K562 (cell line): ENCODE results near the gene LRRC75A. TPM values are rescaled to one million over a fixed set of nuclear protein-coding genes. Genes with fewer than 3 reads are reported as not detected.

ENCODE experiments used
- ATAC-seq: fragments of 200-7000 bp; cut with Tn5 transposase; 3 replicates; pipeline ENCODE4 v1.9.1; 2020; ENCODE audit warnings: moderate library complexity
- BruUV-seq: library from RNA; stranded (reverse); fragments of 400-500 nt; replicated peaks from 2 replicates; lab custom pipeline; 2021; lab: Mats Ljungman, UMichigan
- CTCF ChIA-PET: fragments of 300-600 bp; formaldehyde crosslinking; extraction: SDS; loops from one replicate; lab custom pipeline; 2021; ENCODE audit warnings: low intra/inter-chr PET ratio; lab: Yijun Ruan, JAX
- POLR2A ChIA-PET: fragments of 300-600, 350-650 bp; sonication (Branson Sonifier 250); formaldehyde crosslinking; extraction: SDS; loops from one replicate; lab custom pipeline; 2021; ENCODE audit warnings: antibody characterized with exemption, inconsistent platforms; lab: Yijun Ruan, JAX
- DNase-seq, 4 experiments: peaks; one replicate each; pipeline versions ENCODE4 v3.0.0 to v3.0.0-alpha.2; 2011 to 2018; ENCODE audit warnings: low spot score in 3 of 4, mixed read lengths in 3 of 4; ENCODE audit errors: extremely low read depth in 1 of 4
- FAIRE-seq: peaks from 2 replicates; lab custom pipeline; 2011; peaks lifted over from hg19 to GRCh38; lab: Jason Lieb, UNC
- H2AFZ ChIP-seq: 2 replicates; pipeline ENCODE4 v1.6.0; 2011; ENCODE audit warnings: low read depth, low read length, control low read depth, inconsistent platforms
- H3K27ac ChIP-seq: fragments of 200-600 bp; 3 replicates; pipeline ENCODE4 v1.8.0; 2011; ENCODE audit warnings: low read depth, mild to moderate bottlenecking, control low read depth, inconsistent platforms, low read length, moderate library complexity, mixed read lengths; ENCODE audit errors: extremely low read depth
- H3K27me3 ChIP-seq, 2 experiments: fragments of 300-600 bp in 1 of 2; 2 replicates in 1 of 2; 3 replicates in 1 of 2; pipeline versions ENCODE4 v1.6.0 to v1.8.0; 2011; ENCODE audit warnings: inconsistent platforms in 2 of 2, low read length in 2 of 2, mild to moderate bottlenecking in 1 of 2, mixed read lengths in 1 of 2, moderate library complexity in 1 of 2; ENCODE audit not compliant: control insufficient read depth in 2 of 2, insufficient read depth in 2 of 2
- H3K36me3 ChIP-seq: fragments of 300-600 bp; 3 replicates; pipeline ENCODE4 v1.8.0; 2011; ENCODE audit warnings: mild to moderate bottlenecking, low read length, inconsistent platforms; ENCODE audit not compliant: control insufficient read depth, insufficient read depth
- H3K4me1 ChIP-seq, 2 experiments: fragments of 200-600 bp in 1 of 2; replicated peaks in 1 of 2; 2 replicates in 1 of 2; 3 replicates in 1 of 2; pipeline versions ENCODE4 v1.5.1 to v1.8.0; 2011; ENCODE audit warnings: inconsistent platforms in 2 of 2, low read length in 2 of 2, mild to moderate bottlenecking in 1 of 2, mixed read lengths in 1 of 2, moderate library complexity in 1 of 2; ENCODE audit not compliant: control insufficient read depth in 2 of 2, insufficient read depth in 2 of 2
- H3K4me2 ChIP-seq: 2 replicates; pipeline ENCODE4 v1.6.1; 2011; ENCODE audit warnings: low read length, control low read depth, inconsistent platforms, mixed read lengths; ENCODE audit not compliant: insufficient read depth
- H3K4me3 ChIP-seq: fragments of 200-600 bp; sonication (generic), shearing (Covaris generic); 2 replicates; pipeline ENCODE4 v1.5.1; 2016; ENCODE audit warnings: control low read depth, inconsistent platforms
- H3K79me2 ChIP-seq: fragments of 200-600 bp; 3 replicates; pipeline ENCODE4 v1.8.0; 2011; ENCODE audit warnings: low read length, inconsistent platforms; ENCODE audit not compliant: control insufficient read depth, insufficient read depth
- H3K9ac ChIP-seq, 2 experiments: 2 replicates each; pipeline versions ENCODE4 v1.6.0 to v1.6.1; 2011; ENCODE audit warnings: low read depth in 2 of 2, low read length in 2 of 2, control low read depth in 1 of 2, inconsistent platforms in 1 of 2, mild to moderate bottlenecking in 1 of 2, mixed read lengths in 1 of 2; ENCODE audit not compliant: insufficient read depth in 1 of 2
- H3K9me1 ChIP-seq: one replicate; pipeline ENCODE4 v1.6.0; 2011; ENCODE audit warnings: inconsistent platforms, mild to moderate bottlenecking, low read length, moderate library complexity; ENCODE audit not compliant: control insufficient read depth, insufficient read depth
- H3K9me3 ChIP-seq: replicated peaks from 2 replicates; pipeline ENCODE4 v1.5.1; 2011; ENCODE audit warnings: low read depth, low read length, inconsistent platforms; ENCODE audit not compliant: control insufficient read depth, insufficient read depth
- H4K20me1 ChIP-seq: replicated peaks from 2 replicates; pipeline ENCODE4 v1.6.1; 2011; ENCODE audit warnings: low read length, inconsistent platforms, mixed read lengths; ENCODE audit not compliant: control insufficient read depth, insufficient read depth
- ARHGAP35 ChIP-seq: fragments of 450-650 bp; IDR thresholded peaks from 2 replicates; pipeline ENCODE4 v1.6.1; 2018; ENCODE audit not compliant: partially characterized antibody
- BRD4 ChIP-seq: fragments of 200-600 bp; sonication (generic); IDR thresholded peaks from 2 replicates; pipeline ENCODE4 v1.6.1; 2017; ENCODE audit warnings: inconsistent platforms
- CCAR2 ChIP-seq: fragments of 200-400 bp; formaldehyde crosslinking; IDR thresholded peaks from 2 replicates; pipeline ENCODE4 v1.6.1; 2017; ENCODE audit warnings: mild to moderate bottlenecking, low read depth, low read length
- CEBPB ChIP-seq: fragments of 450-650 bp; IDR thresholded peaks from 2 replicates; pipeline ENCODE4 v1.6.1; 2016; ENCODE audit warnings: missing genetic modification characterization, missing compliant biosample characterization
- FOXM1 ChIP-seq, 2 experiments: fragments of 450-650 bp in 1 of 2; sonication (generic) in 1 of 2; formaldehyde crosslinking in 1 of 2; IDR thresholded peaks; 2 replicates each; pipeline versions ENCODE4 v1.6.1 to v1.9.0; 2017 to 2022; ENCODE audit warnings: low read depth in 2 of 2, mild to moderate bottlenecking in 2 of 2, missing genetic modification reagents in 1 of 2, moderate library complexity in 1 of 2
- HEY1 ChIP-seq: fragments of 250-450 bp; sonication (Bioruptor Pico); IDR thresholded peaks from 2 replicates; pipeline ENCODE4 v1.5.0; 2020; ENCODE audit warnings: mild to moderate bottlenecking, moderate library complexity, borderline replicate concordance
- PHF8 ChIP-seq: fragments of 200-600 bp; sonication (generic); IDR thresholded peaks from 2 replicates; pipeline ENCODE4 v1.6.1; 2012; ENCODE audit warnings: mixed run types, mild to moderate bottlenecking, inconsistent platforms, low read length, moderate library complexity, borderline replicate concordance
- PHTF2 ChIP-seq: fragments of 250-450 bp; sonication (Bioruptor Pico); IDR thresholded peaks from 2 replicates; pipeline ENCODE4 v1.5.0; 2021; ENCODE audit warnings: mild to moderate bottlenecking
- POLR2B ChIP-seq: fragments of 450-650 bp; IDR thresholded peaks from 2 replicates; pipeline ENCODE4 v1.6.1; 2018; ENCODE audit warnings: low read depth; ENCODE audit not compliant: partially characterized antibody
- SNIP1 ChIP-seq: fragments of 450-650 bp; IDR thresholded peaks from 2 replicates; pipeline ENCODE4 v1.7.1; 2017; ENCODE audit warnings: low read depth, mild to moderate bottlenecking
- TAF7 ChIP-seq: fragments of 450-650 bp; IDR thresholded peaks from 2 replicates; pipeline ENCODE4 v1.6.1; 2016; ENCODE audit warnings: missing genetic modification characterization, missing compliant biosample characterization
- THRA ChIP-seq: fragments of 450-650 bp; IDR thresholded peaks from 2 replicates; pipeline ENCODE4 v1.6.1; 2017; ENCODE audit warnings: mild to moderate bottlenecking, moderate library complexity
- TSC22D4 ChIP-seq: fragments of 450-650 bp; IDR thresholded peaks from 2 replicates; pipeline ENCODE4 v1.6.1; 2016; ENCODE audit warnings: missing genetic modification characterization, missing biosample characterization, control low read depth
- ZNF134 ChIP-seq: fragments of 250-450 bp; sonication (Bioruptor Pico); conservative IDR thresholded peaks from 2 replicates; pipeline ENCODE4 v1.4.0; 2020
- WGBS: fragments of 100-300 bp; shearing (Covaris generic); methylation state at CpG from one replicate; pipeline ENCODE4 v1.1.6; 2016; ENCODE audit warnings: low coverage, mixed read lengths; ENCODE audit not compliant: insufficient coverage; ENCODE audit errors: missing lambda C conversion rate; 5-methylcytosine and 5-hydroxymethylcytosine counted together
- in situ Hi-C: fragments of 300-500 bp; cut with MboI; formaldehyde crosslinking; loops from 4 replicates; pipeline ENCODE4 v1.15.0; 2018; ENCODE audit warnings: inconsistent platforms, mixed read lengths
- intact Hi-C: fragments of 100-400 bp; cut with micrococcal nuclease; formaldehyde crosslinking; loops from 2 replicates; pipeline ENCODE4 v1.14.2; 2022
- polyA plus RNA-seq, 8 experiments: library from polyadenylated mRNA; depleted of rRNA in 4 of 8; stranded (reverse) in 5 of 8; unstranded in 3 of 8; fragments of >200 nt; fragmentation: Nextera tagmentation in 2 of 8; fragmentation: Illumina TruSeq in 1 of 8; extraction: Ambion mirVana in 2 of 8; extraction: Trizol in 1 of 8; gene quantifications; 2 replicates each; pipeline versions ENCODE4 v1.2.1 to v1.2.3, GENCODE V29; 2011 to 2014; ENCODE audit warnings: inconsistent platforms in 1 of 8, missing spikeins in 1 of 8
- total RNA-seq, 7 experiments: library from RNA; depleted of rRNA in 6 of 7; stranded (reverse); fragments of >200 nt in 6 of 7; fragmentation: Illumina TruSeq in 2 of 7; extraction: Trizol in 2 of 7; gene quantifications; 2 replicates each; pipeline versions ENCODE4 v1.2.1 to v1.2.3, GENCODE V29; 2011 to 2021; ENCODE audit warnings: low replicate concordance in 1 of 7
- TF ChIP-seq, protein P1 (sequence below): fragments of 250-450 bp; sonication (Bioruptor Pico); IDR thresholded peaks from 2 replicates; pipeline ENCODE4 v1.8.0; 2022; ENCODE audit warnings: inconsistent platforms

The LRRC75A gene
- total and polyA plus RNA-seq, 9 of the 15 experiments (the other 6 are each of a cell fraction or from before 2014, with no cell fraction given): 0.04 to 0.34 (median 0.08) TPM; not detected in 5

GRCh38 chr17:16488968-16489337 lies 3.0 kb downstream of the LRRC75A start:
- peaks cover 24 to 36% of the 10 kb centered on the region in 2 experiments; a peak in 4 of 5 replicates for H3K4me1 ChIP-seq
- peaks cover 0 to 19% of the 10 kb centered on the region in 2 experiments; a peak in 3 of 5 replicates for H3K27me3 ChIP-seq
- no peak overlapping the region for H2AFZ ChIP-seq
- no peak overlapping the region for H3K4me3 ChIP-seq
- no peaks in the 10 kb centered on the region for H3K36me3 ChIP-seq
- no peaks in the 10 kb centered on the region for H3K79me2 ChIP-seq
- H3K27ac ChIP-seq: no peak overlapping the region
- TF ChIP-seq CEBPB (tag) (no peak), HEY1 (no peak), FOXM1 (IDR thresholded peaks at IDR 0.05; ENCODE audit: low read depth) (no peak), FOXM1 (CRISPR knock-in tag; IDR thresholded peaks at IDR 0.05; ENCODE audit: low read depth) (no peak), TAF7 (tag) (no peak), TSC22D4 (no peak), ZNF134 (CRISPR knock-in tag) (no peak), THRA (no peak), SNIP1 (no peak), BRD4 (no peak), PHF8 (no peak), PHTF2 (CRISPR knock-in tag) (no peak), CCAR2 (no peak), ARHGAP35 (no peak), POLR2B (no peak)
- TF ChIP-seq, protein P1, sequence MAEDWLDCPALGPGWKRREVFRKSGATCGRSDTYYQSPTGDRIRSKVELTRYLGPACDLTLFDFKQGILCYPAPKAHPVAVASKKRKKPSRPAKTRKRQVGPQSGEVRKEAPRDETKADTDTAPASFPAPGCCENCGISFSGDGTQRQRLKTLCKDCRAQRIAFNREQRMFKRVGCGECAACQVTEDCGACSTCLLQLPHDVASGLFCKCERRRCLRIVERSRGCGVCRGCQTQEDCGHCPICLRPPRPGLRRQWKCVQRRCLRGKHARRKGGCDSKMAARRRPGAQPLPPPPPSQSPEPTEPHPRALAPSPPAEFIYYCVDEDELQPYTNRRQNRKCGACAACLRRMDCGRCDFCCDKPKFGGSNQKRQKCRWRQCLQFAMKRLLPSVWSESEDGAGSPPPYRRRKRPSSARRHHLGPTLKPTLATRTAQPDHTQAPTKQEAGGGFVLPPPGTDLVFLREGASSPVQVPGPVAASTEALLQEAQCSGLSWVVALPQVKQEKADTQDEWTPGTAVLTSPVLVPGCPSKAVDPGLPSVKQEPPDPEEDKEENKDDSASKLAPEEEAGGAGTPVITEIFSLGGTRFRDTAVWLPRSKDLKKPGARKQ: no peak
- no peak for DNase-seq
- POLR2A ChIA-PET: interaction anchor here (1.3 kb wide), 1 partner anchor 9 kb away, joined by 4 read pairs; no protein-coding TSS in a partner anchor
- intact Hi-C loops: no loop called here
- 31% methylated on average over 4 of the region's 4 CpGs for WGBS
- H3K4me2 ChIP-seq: no peak overlapping the region
- no peak for FAIRE-seq
- ATAC-seq: no peak
- no TSS peak for BruUV-seq
- no peaks in the 10 kb centered on the region for H4K20me1 ChIP-seq
- in situ Hi-C loops: no loop called here
- no peaks in the 10 kb centered on the region for H3K9me3 ChIP-seq
- H3K9ac ChIP-seq: no peak overlapping the region
- H3K9me1 ChIP-seq: no peaks in the 10 kb centered on the region
- CTCF ChIA-PET: no interaction called here
